HCT116 (cell line): ENCODE data around the gene ECI2. TPM values are rescaled to one million over a fixed set of nuclear protein-coding genes. Genes with fewer than 3 reads are reported as not detected.

Experiments
- ATAC-seq: fragments of 200-7000 bp; cut with Tn5 transposase; 2 replicates; pipeline ENCODE4 v1.9.1; 2020; ENCODE audit warnings: mild to moderate bottlenecking, moderate library complexity
- BruUV-seq: library from RNA; stranded (reverse); fragments of 400-500 nt; replicated peaks from 2 replicates; lab custom pipeline; 2021; lab: Mats Ljungman, UMichigan
- CTCF ChIA-PET: fragments of 300-600 bp; sonication (Branson Sonifier 250); formaldehyde crosslinking; loops from one replicate; lab custom pipeline; 2021; ENCODE audit warnings: antibody characterized with exemption; lab: Charles Lee
- POLR2A ChIA-PET: fragments of 300-600, 350-600 bp; sonication (Branson Sonifier 250); formaldehyde crosslinking; loops from one replicate; lab custom pipeline; 2021; ENCODE audit warnings: antibody characterized with exemption; lab: Charles Lee
- RAD21 ChIA-PET, 2 experiments: fragments of 300-600 bp; sonication (Branson Sonifier 250); formaldehyde crosslinking; loops; one replicate each; lab custom pipeline; 2023; ENCODE audit warnings: low total read pairs in 2 of 2; ENCODE audit not compliant: uncharacterized antibody in 2 of 2, unreplicated experiment in 2 of 2, low non-redundant PET in 1 of 2; lab: Charles Lee
- DNase-seq: peaks from one replicate; pipeline ENCODE4 v3.0.0-alpha.2; 2010; ENCODE audit warnings: low read depth, low spot score
- H2AFZ ChIP-seq: fragments of 200-600 bp; shearing (Covaris generic), sonication (generic); 2 replicates; pipeline ENCODE4 v1.6.1; 2017; ENCODE audit warnings: low read depth, mixed run types, mixed read lengths, antibody characterized with exemption, low read length; ENCODE audit not compliant: poor library complexity, severe bottlenecking
- H3K27ac ChIP-seq: 2 replicates; pipeline ENCODE4 v1.5.1; 2012; ENCODE audit warnings: low read depth, low read length
- H3K27me3 ChIP-seq: fragments of 200-600 bp; sonication (generic); 2 replicates; pipeline ENCODE4 v1.6.1; 2016; ENCODE audit warnings: mixed run types, low read length, mixed read lengths; ENCODE audit not compliant: insufficient read depth
- H3K36me3 ChIP-seq, 2 experiments: fragments of 200-500 bp in 1 of 2; fragments of 200-600 bp in 1 of 2; sonication (Bioruptor generic) in 1 of 2; sonication (generic) in 1 of 2; 2 replicates each; pipeline versions ENCODE4 v1.5.1 to v1.6.1; 2014 to 2016; ENCODE audit warnings: low read length in 2 of 2, inconsistent platforms in 1 of 2, mixed read lengths in 1 of 2, mixed run types in 1 of 2; ENCODE audit not compliant: insufficient read depth in 2 of 2, control insufficient read depth in 1 of 2
- H3K4me1 ChIP-seq, 2 experiments: fragments of 200-600 bp in 1 of 2; sonication (generic) in 1 of 2; 2 replicates each; pipeline versions ENCODE4 v1.5.1 to v1.6.1; 2012 to 2017; ENCODE audit warnings: low read length in 2 of 2, inconsistent platforms in 1 of 2, mild to moderate bottlenecking in 1 of 2, mixed read lengths in 1 of 2, mixed run types in 1 of 2, moderate library complexity in 1 of 2; ENCODE audit not compliant: insufficient read depth in 2 of 2, control insufficient read depth in 1 of 2
- H3K4me2 ChIP-seq: fragments of 200-600 bp; sonication (generic); 2 replicates; pipeline ENCODE4 v1.6.1; 2017; ENCODE audit warnings: mixed run types, low read length, mixed read lengths
- H3K4me3 ChIP-seq, 2 experiments: fragments of 200-600 bp in 1 of 2; sonication (generic) in 1 of 2; replicated peaks in 1 of 2; 2 replicates each; pipeline ENCODE4 v1.5.1; 2011 to 2016; ENCODE audit warnings: low read length in 2 of 2, control low read depth in 1 of 2, low read depth in 1 of 2, mild to moderate bottlenecking in 1 of 2, mixed read lengths in 1 of 2, mixed run types in 1 of 2
- H3K79me2 ChIP-seq: fragments of 200-600 bp; sonication (generic); 2 replicates; pipeline ENCODE4 v1.6.1; 2017; ENCODE audit warnings: mild to moderate bottlenecking, mixed run types, low read length, moderate library complexity, mixed read lengths; ENCODE audit not compliant: insufficient read depth
- H3K9ac ChIP-seq: fragments of 200-600 bp; sonication (generic); 2 replicates; pipeline ENCODE4 v1.6.1; 2016; ENCODE audit warnings: low read length, mixed read lengths
- H3K9me2 ChIP-seq: fragments of 200-600 bp; sonication (generic), shearing (Covaris generic); 2 replicates; pipeline ENCODE4 v1.6.1; 2017; ENCODE audit warnings: mixed run types, mild to moderate bottlenecking, moderate library complexity; ENCODE audit not compliant: insufficient read depth
- H3K9me3 ChIP-seq, 2 experiments: fragments of 200-500 bp in 1 of 2; fragments of 200-600 bp in 1 of 2; sonication (Bioruptor generic) in 1 of 2; sonication (generic) in 1 of 2; 2 replicates each; pipeline ENCODE4 v1.6.1; 2014 to 2017; ENCODE audit warnings: low read length in 2 of 2, mixed read lengths in 2 of 2, inconsistent platforms in 1 of 2, low read depth in 1 of 2, mild to moderate bottlenecking in 1 of 2, mixed run types in 1 of 2, moderate library complexity in 1 of 2; ENCODE audit not compliant: control insufficient read depth in 1 of 2, insufficient read depth in 1 of 2
- H4K20me1 ChIP-seq: fragments of 200-600 bp; sonication (generic), shearing (Covaris generic); 2 replicates; pipeline ENCODE4 v1.6.1; 2017; ENCODE audit warnings: mixed run types, mild to moderate bottlenecking, moderate library complexity; ENCODE audit not compliant: insufficient read depth
- ATF3 ChIP-seq: IDR thresholded peaks from 2 replicates; pipeline ENCODE4 v1.6.1; 2012
- CBX3 ChIP-seq: IDR thresholded peaks from 2 replicates; pipeline ENCODE4 v1.6.1; 2012; ENCODE audit warnings: low read depth
- CEBPB ChIP-seq: IDR thresholded peaks from 2 replicates; pipeline ENCODE4 v1.6.1; 2012; ENCODE audit warnings: low read depth
- CTCF ChIP-seq, 3 experiments: fragments of 200-600 bp in 1 of 3; sonication (generic) in 1 of 3; IDR thresholded peaks in 2 of 3; conservative IDR thresholded peaks in 1 of 3; 2 replicates each; pipeline ENCODE4 v1.5.1; 2012 to 2017; ENCODE audit warnings: low read depth in 2 of 3, low read length in 2 of 3, antibody characterized with exemption in 1 of 3, borderline replicate concordance in 1 of 3, control low read depth in 1 of 3, mild to moderate bottlenecking in 1 of 3, mixed read lengths in 1 of 3, mixed run types in 1 of 3, moderate library complexity in 1 of 3; ENCODE audit not compliant: insufficient read depth in 1 of 3
- EGR1 ChIP-seq: IDR thresholded peaks from 2 replicates; pipeline ENCODE4 v1.6.1; 2012; ENCODE audit warnings: low read depth
- ELF1 ChIP-seq: IDR thresholded peaks from 2 replicates; pipeline ENCODE4 v1.6.1; 2012; ENCODE audit warnings: low read depth, borderline replicate concordance
- JUND ChIP-seq: IDR thresholded peaks from 2 replicates; pipeline ENCODE4 v1.6.1; 2012
- POLR2A ChIP-seq: IDR thresholded peaks from 2 replicates; pipeline ENCODE4 v1.7.0; 2011; ENCODE audit warnings: borderline replicate concordance; ENCODE audit not compliant: insufficient read depth, insufficient read length; ENCODE audit errors: extremely low read depth
- POLR2AphosphoS5 ChIP-seq: IDR thresholded peaks from 2 replicates; pipeline ENCODE4 v1.6.1; 2011; ENCODE audit warnings: mild to moderate bottlenecking, low read depth, low read length, moderate library complexity
- REST ChIP-seq: IDR thresholded peaks from 2 replicates; pipeline ENCODE4 v1.6.1; 2012; ENCODE audit warnings: low read depth
- SIN3A ChIP-seq: IDR thresholded peaks from 2 replicates; pipeline ENCODE4 v1.6.1; 2012; ENCODE audit warnings: low read depth
- SP1 ChIP-seq: IDR thresholded peaks from 2 replicates; pipeline ENCODE4 v1.6.1; 2012; ENCODE audit warnings: low read depth
- SRF ChIP-seq: IDR thresholded peaks from 2 replicates; pipeline ENCODE4 v1.6.1; 2012; ENCODE audit warnings: low read depth
- TCF7L2 ChIP-seq: IDR thresholded peaks from 2 replicates; pipeline ENCODE4 v1.7.0; 2011; ENCODE audit warnings: borderline replicate concordance, inconsistent platforms; ENCODE audit not compliant: insufficient read depth, insufficient read length; ENCODE audit errors: extremely low read depth
- ZBTB33 ChIP-seq: IDR thresholded peaks from 2 replicates; pipeline ENCODE4 v1.6.1; 2011; ENCODE audit warnings: mild to moderate bottlenecking, low read length, moderate library complexity; ENCODE audit not compliant: insufficient replicate concordance; ENCODE audit errors: extremely low read depth
- ZFX ChIP-seq: fragments of 450-650 bp; IDR thresholded peaks from 2 replicates; pipeline ENCODE4 v1.6.1; 2017
- intact Hi-C: fragments of 100-400 bp; cut with micrococcal nuclease; formaldehyde crosslinking; loops from 2 replicates; pipeline ENCODE4 v1.10.0; 2022
- total RNA-seq: library from RNA; stranded (reverse); gene quantifications from one replicate; pipeline ENCODE4 v1.2.1, GENCODE V29; 2021; ENCODE audit not compliant: unreplicated experiment

Gene ECI2
- total RNA-seq, 1 experiment from 2014 or later, result 56.8 TPM

- BruUV-seq, result no TSS peak
- peaks cover 4% of the 10 kb centered on the region; the same call in 1 of the 2 replicates for H3K9me2 ChIP-seq
- CTCF ChIA-PET, result no interaction called here
- no peak overlapping the region for H2AFZ ChIP-seq
- no peak overlapping the region for H3K4me2 ChIP-seq
- ATAC-seq, result peak; percentile 22; the same call in 1 of the 2 replicates
- TF ChIP-seq SP1 (no peak), REST (no peak), SIN3A (no peak), CEBPB (no peak), JUND (no peak), TCF7L2 (no peak), CTCF (IDR thresholded peaks at IDR 0.05 in 2 of 3, conservative IDR thresholded peaks at IDR 0.05 in 1 of 3; ENCODE audit: borderline replicate concordance in 1 of 3, insufficient read depth in 1 of 3, low read depth in 2 of 3, low read length in 2 of 3) (no peak), ELF1 (no peak), EGR1 (no peak), POLR2AphosphoS5 (no peak; the same call in 1 of the 2 replicates), ZBTB33 (no peak), ATF3 (no peak), POLR2A (no peak), ZFX (no peak), CBX3 (no peak), SRF (no peak)
- no peak overlapping the region for H3K4me3 ChIP-seq
- no peaks in the 10 kb centered on the region for H3K9me3 ChIP-seq
- H3K27me3 ChIP-seq, result no peaks in the 10 kb centered on the region
- H3K27ac ChIP-seq, result no peak overlapping the region
- intact Hi-C loops, result no loop called here
- peaks cover 29 to 33% of the 10 kb centered on the region in 2 experiments for H3K36me3 ChIP-seq
- no peak for DNase-seq
- H3K9ac ChIP-seq, result no peak overlapping the region
- 0 out of 2 replicates have a peak, but pooled peaks cover 4% of the 10 kb centered on the region for H4K20me1 ChIP-seq
- POLR2A ChIA-PET, result no interaction called here
- peaks cover 3% of the 10 kb centered on the region; the same call in 1 of the 2 replicates for H3K79me2 ChIP-seq
- no peaks in the 10 kb centered on the region for H3K4me1 ChIP-seq
- RAD21 ChIA-PET, result no interaction called here
These were observed 69.2 kb downstream of the ECI2 start for GRCh38 chr6:4066029-4066755.
